Measurements from ENCODE around the gene TRIP12. TPM values are rescaled to one million over a fixed set of nuclear protein-coding genes. Genes with fewer than 3 reads are reported as not detected.
"Not testable (repeated sequence)": the region's sequence is repeated elsewhere in the genome, so short reads cannot be mapped to it uniquely, and the experiment has no call there.

TRIP12 gene
- total RNA-seq, 3 donors from 2014 or later, result 211 to 227 (median 221) TPM

DNA sequence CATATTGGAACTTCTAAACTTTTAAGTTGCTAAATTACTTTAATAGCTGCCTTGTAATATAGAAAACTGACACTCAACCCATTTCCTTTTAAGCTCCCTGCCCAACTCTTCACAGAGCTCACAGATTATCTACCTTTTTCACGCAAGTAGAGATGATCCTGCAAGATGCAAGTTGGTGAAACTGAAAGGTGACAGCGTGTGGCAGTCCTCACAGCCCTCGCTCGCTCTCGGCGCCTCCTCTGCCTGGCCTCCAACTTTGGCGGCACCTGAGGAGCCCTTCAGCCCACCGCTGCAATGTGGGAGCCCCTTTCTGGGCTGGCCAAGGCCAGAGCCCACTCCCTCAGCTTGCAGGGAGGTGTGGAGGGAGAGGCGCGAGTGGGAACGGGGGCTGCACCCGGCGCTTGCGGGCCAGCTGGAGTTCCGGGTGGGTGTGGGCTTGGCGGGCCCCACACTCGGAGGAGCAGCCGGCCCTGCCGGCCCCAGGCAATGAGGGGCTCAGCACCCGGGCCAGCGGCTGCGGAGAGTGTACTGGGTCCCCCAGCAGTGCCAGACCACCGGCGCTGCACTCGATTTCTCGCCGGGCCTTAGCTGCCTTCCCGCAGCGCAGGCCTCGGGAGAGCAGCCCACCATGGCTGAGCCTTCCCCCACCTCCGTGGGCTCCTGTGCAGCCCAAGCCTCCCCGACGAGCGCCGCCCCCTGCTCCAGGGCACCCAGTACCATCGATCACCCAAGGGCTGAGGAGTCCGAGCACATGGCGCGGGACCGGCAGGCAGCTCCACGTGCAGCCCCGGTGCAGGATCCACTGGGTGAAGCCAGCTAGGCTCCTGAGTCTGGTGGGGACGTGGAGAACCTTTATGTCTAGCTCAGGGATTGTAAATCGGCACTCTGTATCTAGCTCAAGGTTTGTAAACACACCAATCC is 71.2 kb downstream of the TRIP12 start:
- Mint-ChIP-seq H3K36me3 (ENCODE audit: insufficient read depth) (peaks cover 31% of the 10 kb centered on the region), H3K4me1 (ENCODE audit: low read depth) (peaks cover 67% of the 10 kb centered on the region)
- H3K4me3 Mint-ChIP-seq; H3K9me3 Mint-ChIP-seq; DNase-seq; H3K27me3 Mint-ChIP-seq (ENCODE audit: low read depth): not testable (repeated sequence)
- peak; percentile 54 to 56 for ATAC-seq

DNA sequence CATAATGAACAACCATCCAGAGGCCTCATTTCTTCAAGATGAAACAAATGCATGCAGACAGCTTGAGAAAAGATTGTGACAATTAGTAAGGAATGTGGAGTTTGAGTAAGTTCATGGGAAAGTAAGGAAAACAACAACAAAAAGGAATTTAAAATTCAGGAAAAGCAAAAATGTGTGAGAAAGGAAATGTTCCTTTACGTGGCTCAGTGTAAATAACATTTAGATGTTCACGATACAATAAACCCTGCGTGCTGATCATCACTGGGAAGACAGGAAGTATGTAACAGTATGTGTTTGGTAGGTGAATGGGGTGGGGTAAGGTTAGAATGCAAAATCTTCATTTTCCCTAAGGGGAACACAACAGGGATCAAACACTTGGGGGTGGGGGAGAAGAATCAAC is 72.7 kb downstream of the TRIP12 start:
- ATAC-seq (no peak), DNase-seq (no peak)
- H3K27me3 Mint-ChIP-seq (ENCODE audit: low read depth), result no peaks in the 10 kb centered on the region
- H3K4me1 Mint-ChIP-seq (ENCODE audit: low read depth), result peaks cover 66% of the 10 kb centered on the region
- H3K9me3 Mint-ChIP-seq, result no peaks in the 10 kb centered on the region
- no peak overlapping the region for H3K4me3 Mint-ChIP-seq
- peaks cover 36% of the 10 kb centered on the region for H3K36me3 Mint-ChIP-seq (ENCODE audit: insufficient read depth)

DNA sequence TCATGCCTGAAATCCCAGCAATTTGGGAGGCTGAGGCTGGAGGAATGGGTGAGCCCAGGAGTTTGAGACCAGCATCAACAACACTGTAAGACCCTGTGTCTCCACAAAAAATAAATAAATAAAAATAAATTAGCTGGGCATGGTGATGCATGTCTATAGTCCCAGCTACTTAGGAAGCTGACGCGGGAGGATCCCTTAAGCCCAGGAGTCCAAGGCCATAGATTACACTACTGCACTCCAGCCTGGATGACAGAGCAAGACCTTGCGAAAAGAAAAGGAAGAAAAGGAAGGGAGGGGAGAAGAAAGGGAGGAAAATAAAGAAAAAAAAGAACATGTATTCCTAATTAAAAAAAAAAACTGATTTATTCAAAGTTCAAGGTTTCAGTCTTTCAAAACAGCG is 78.2 kb downstream of the TRIP12 start:
- no peak for DNase-seq
- Mint-ChIP-seq H3K27me3 (ENCODE audit: low read depth) (no peaks in the 10 kb centered on the region), H3K4me3 (no peak overlapping the region), H3K4me1 (ENCODE audit: low read depth) (peaks cover 43% of the 10 kb centered on the region), H3K36me3 (ENCODE audit: insufficient read depth) (peaks cover 41% of the 10 kb centered on the region), H3K9me3 (no peaks in the 10 kb centered on the region)
- ATAC-seq, result no peak

DNA sequence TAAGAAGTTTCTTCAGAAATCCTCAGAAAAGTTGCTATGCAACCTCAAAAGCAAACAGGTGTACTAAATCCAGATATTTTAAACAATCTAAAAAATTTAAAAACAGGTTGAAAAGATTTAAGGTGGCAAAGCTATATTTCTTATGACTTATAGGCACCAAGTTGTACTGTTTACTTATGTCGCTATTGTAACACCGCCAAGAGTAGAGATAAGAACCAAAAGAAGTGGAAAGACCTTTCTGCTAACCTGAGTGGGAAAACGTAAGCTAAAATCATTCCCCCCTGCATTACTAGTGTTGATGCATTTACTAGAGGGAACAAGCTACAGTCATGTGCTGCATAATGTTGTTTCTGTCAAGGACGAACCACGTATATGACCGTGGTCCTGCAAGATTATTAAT is 83.1 kb downstream of the TRIP12 start:
- peaks cover 34% of the 10 kb centered on the region for H3K36me3 Mint-ChIP-seq (ENCODE audit: insufficient read depth)
- peaks cover 58% of the 10 kb centered on the region for H3K4me1 Mint-ChIP-seq (ENCODE audit: low read depth)
- H3K4me3 Mint-ChIP-seq, result no peak overlapping the region
- H3K9me3 Mint-ChIP-seq, result no peaks in the 10 kb centered on the region
- DNase-seq (no peak), ATAC-seq (no peak)
- H3K27me3 Mint-ChIP-seq (ENCODE audit: low read depth), result no peaks in the 10 kb centered on the region

DNA sequence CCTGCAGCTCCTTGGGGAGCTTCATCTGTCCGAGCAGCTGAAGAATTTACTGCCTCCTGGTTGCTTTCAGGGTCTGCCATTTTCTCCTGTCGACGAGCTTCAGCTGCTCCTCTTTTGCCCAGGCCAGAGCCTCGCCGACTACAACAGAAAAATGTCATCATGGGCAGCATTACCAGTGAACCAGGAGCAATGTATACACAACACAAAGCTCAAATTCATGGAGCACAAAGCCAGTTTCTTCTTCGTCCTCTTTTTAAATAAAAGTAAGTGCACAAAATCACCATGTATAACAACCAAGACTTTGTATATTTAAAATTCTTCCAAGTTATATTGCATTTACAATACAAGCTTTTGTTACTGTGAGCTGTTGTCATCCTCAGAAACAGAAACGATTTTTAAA is 85.0 kb downstream of the TRIP12 start:
- Mint-ChIP-seq H3K27me3 (ENCODE audit: low read depth) (no peaks in the 10 kb centered on the region), H3K4me1 (ENCODE audit: low read depth) (peaks cover 66% of the 10 kb centered on the region), H3K36me3 (ENCODE audit: insufficient read depth) (peaks cover 33% of the 10 kb centered on the region), H3K4me3 (peak overlapping the region; percentile 41), H3K9me3 (no peaks in the 10 kb centered on the region)
- ATAC-seq, result no peak
- no peak for DNase-seq

DNA sequence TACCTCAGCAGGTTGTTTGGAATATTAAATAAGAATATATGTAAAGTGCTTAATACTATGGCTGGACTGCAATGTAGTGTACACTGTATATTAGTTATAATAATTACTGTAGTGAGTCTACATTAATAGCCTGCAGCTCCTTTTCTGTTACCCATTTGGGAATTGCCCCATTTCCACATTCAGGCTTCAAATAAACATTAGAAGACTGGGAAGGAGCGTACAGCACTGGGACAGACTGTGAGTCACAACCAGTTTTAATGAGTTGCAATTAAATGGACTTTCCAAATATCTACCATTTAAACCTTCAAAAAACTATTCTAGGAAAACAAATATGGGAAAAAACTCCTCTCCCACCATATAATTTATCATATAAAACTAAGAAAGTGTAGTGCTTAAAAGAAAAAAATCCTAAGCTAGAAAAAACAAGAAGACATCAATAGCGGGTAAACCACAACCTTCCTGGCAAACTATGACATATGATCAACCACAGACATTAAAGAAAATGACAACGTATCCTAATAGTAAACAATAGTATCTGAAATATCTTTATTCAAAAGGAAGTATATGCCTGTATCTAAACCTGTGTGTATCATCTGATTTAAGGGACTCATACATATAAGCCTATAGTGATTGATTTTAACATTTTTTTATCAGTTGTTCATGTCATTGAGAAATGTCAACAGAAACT is 86.1 kb downstream of the TRIP12 start:
- H3K9me3 Mint-ChIP-seq, result no peaks in the 10 kb centered on the region
- H3K4me1 Mint-ChIP-seq (ENCODE audit: low read depth), result peaks cover 66% of the 10 kb centered on the region
- peak overlapping the region; percentile 48 for H3K4me3 Mint-ChIP-seq
- ATAC-seq, result peak; percentile 37 to 48
- DNase-seq, result no peak
- peaks cover 35% of the 10 kb centered on the region for H3K36me3 Mint-ChIP-seq (ENCODE audit: insufficient read depth)
- H3K27me3 Mint-ChIP-seq (ENCODE audit: low read depth), result no peaks in the 10 kb centered on the region

DNA sequence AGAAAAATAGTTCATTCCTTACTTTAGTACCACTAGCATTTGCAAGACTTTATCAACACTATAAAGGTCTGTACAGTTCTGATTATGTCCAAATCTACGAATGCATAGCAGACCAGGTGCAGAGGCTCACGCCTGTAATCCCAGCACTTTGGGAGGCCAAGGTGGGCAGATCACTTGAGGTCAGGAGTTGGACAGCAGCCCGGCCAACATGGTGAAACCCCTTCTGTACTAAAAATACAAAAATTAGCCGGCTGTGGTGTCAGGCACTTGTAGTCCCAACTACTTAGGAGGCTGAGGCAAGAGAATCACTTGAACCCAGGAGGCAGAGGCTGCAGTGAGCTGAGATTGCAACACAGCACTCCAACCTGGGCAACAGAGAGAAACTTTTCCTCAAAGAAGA is 87.4 kb downstream of the TRIP12 start:
- not testable (repeated sequence) for DNase-seq; ATAC-seq; H3K4me3 Mint-ChIP-seq; H3K9me3 Mint-ChIP-seq; H3K27me3 Mint-ChIP-seq (ENCODE audit: low read depth)
- Mint-ChIP-seq H3K4me1 (ENCODE audit: low read depth) (peaks cover 66% of the 10 kb centered on the region), H3K36me3 (ENCODE audit: insufficient read depth) (peaks cover 27% of the 10 kb centered on the region)

DNA sequence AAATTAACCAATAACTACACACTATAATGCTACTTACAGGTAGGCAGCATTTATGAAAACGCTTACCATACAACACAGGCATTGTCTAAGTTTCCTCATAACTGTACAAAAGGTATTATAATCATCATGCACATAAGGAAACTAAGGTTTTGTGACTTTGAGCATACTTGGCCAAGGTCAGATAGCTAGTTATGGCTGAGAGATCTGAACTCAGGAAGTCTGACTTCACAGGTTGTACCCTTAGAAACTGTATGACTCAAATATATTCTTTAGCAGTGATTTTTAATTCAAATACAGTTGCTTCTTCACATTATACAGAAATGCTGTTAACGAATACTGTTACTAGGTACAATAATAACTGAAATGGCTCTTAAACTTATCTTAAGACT is 89.3 kb downstream of the TRIP12 start:
- Mint-ChIP-seq H3K27me3 (ENCODE audit: low read depth) (no peaks in the 10 kb centered on the region), H3K36me3 (ENCODE audit: insufficient read depth) (peaks cover 37% of the 10 kb centered on the region), H3K4me1 (ENCODE audit: low read depth) (peaks cover 60% of the 10 kb centered on the region), H3K9me3 (no peaks in the 10 kb centered on the region), H3K4me3 (no peak overlapping the region)
- ATAC-seq, result peak; percentile 63 to 69
- DNase-seq, result no peak

DNA sequence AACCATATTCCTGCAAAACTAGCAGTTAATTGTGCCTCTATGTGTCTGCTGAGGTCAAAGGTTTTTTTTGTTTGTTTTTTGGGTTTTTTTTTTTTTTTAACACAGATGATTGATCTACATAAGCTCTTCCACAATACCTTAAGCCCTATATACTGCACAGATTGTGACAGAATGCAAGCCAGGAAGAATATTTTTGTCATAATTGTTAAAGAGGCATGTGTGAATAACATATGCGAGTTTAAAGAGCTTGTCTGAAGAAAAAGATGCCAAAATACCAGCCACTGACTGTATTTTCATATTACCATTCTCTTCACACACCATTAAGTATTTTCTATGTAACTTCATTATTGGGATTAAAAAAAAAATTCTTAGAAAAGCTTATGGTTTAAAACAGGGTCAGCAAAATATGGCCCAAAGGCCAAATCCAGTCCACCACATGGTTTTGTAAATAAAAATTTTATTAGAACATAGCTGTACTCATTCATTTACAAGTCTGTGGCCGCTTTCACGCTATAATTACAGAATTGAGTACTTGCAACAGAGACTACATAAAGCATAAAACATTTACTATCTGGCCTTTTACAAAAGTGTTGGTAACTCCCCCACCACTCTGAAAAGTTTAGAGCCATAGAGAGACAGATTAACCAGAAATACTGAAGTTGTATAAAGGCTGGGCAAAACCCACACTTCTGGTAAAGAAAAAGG is 89.9 kb downstream of the TRIP12 start:
- ATAC-seq, result no peak
- Mint-ChIP-seq H3K4me1 (ENCODE audit: low read depth) (peaks cover 55% of the 10 kb centered on the region), H3K27me3 (ENCODE audit: low read depth) (no peaks in the 10 kb centered on the region), H3K4me3 (no peak overlapping the region), H3K9me3 (no peaks in the 10 kb centered on the region), H3K36me3 (ENCODE audit: insufficient read depth) (peaks cover 38% of the 10 kb centered on the region)
- no peak for DNase-seq

DNA sequence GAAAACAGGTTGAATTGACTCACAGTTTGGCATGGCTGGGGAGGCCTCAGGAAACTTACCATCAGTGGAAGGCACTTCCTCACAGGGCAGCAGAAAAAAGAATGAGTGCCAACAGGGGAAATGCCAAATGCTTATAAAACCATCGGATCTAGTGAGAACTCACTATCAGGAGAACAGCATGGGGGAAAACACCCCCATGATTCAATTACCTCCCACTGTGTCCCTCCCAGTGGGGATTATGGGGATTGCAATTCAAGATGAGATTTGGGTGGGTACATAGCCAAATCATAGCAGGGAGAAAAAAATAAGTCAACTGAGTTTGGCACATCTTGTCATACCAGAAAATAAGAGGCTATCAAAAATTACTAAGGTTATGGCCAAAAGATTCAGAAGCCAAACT is 96.3 kb downstream of the TRIP12 start:
- Mint-ChIP-seq H3K4me3 (no peak overlapping the region), H3K9me3 (peaks cover 5% of the 10 kb centered on the region), H3K36me3 (ENCODE audit: insufficient read depth) (peaks cover 50% of the 10 kb centered on the region), H3K27me3 (ENCODE audit: low read depth) (no peaks in the 10 kb centered on the region), H3K4me1 (ENCODE audit: low read depth) (peaks cover 26% of the 10 kb centered on the region)
- DNase-seq (no peak), ATAC-seq (no peak)

DNA sequence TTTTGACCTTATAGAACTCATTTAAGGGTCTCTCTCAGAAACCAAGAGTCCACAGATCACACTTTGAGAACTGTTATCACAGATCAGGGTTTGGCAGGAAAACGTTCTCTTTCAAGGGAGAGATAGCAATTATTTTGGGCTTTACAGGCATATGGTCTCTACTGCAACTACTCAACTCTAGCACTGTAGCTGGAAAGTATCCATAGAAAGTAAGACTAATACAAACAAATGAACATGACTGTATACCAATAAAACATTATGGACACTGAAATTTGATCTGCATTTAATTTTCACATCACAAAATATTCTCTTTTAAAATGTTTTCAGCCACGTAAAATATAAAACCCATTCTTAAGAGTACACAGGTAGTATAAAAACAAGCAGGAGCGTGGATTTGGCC is 100.5 kb downstream of the TRIP12 start:
- ATAC-seq (no peak), DNase-seq (no peak)
- Mint-ChIP-seq H3K4me3 (no peak overlapping the region), H3K4me1 (ENCODE audit: low read depth) (peaks cover 32% of the 10 kb centered on the region), H3K27me3 (ENCODE audit: low read depth) (no peaks in the 10 kb centered on the region), H3K36me3 (ENCODE audit: insufficient read depth) (peaks cover 43% of the 10 kb centered on the region), H3K9me3 (peaks cover 5% of the 10 kb centered on the region)

DNA sequence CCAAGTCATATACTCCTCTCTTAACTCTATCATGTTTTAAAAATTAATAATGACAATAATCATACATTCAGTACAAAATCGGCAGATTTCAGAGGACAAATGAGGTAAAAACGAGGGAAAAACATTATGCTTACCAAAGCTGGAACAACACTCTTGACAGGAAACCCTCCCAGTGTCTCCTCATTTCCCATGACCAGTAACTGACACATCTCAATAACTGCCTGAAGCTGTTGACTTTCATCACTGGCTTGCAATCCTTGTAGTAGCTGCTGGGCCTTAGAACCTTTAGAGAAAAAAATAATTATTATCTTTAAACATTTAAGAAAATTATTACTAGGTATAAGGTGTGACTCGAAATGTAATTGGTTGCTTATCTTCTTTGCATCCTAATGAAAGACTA is 103.6 kb downstream of the TRIP12 start:
- Mint-ChIP-seq H3K27me3 (ENCODE audit: low read depth) (no peaks in the 10 kb centered on the region), H3K4me3 (no peak overlapping the region), H3K4me1 (ENCODE audit: low read depth) (peaks cover 27% of the 10 kb centered on the region), H3K9me3 (no peaks in the 10 kb centered on the region), H3K36me3 (ENCODE audit: insufficient read depth) (peaks cover 28% of the 10 kb centered on the region)
- DNase-seq, result no peak
- no peak for ATAC-seq

DNA sequence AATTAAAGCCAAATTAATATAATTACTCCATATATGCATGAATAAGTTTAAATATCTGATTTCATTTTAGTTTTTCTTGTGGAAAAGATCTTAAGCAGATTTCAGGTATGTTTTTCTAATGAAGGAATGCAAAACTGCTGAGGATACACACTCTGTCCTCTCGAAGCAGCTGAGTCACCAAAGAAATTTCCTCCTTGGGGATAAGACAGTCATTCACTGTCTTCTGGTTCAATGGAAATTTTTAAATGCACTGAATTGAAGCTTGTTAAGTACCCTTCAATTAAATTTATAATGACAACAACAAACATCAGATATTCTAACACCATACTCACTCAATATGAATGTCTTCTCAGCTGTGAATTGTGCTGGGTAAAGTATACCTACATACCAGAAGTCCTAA is 106.0 kb downstream of the TRIP12 start:
- no peaks in the 10 kb centered on the region for H3K9me3 Mint-ChIP-seq
- no peaks in the 10 kb centered on the region for H3K27me3 Mint-ChIP-seq (ENCODE audit: low read depth)
- ATAC-seq, result no peak
- H3K36me3 Mint-ChIP-seq (ENCODE audit: insufficient read depth), result peaks cover 21% of the 10 kb centered on the region
- H3K4me1 Mint-ChIP-seq (ENCODE audit: low read depth), result peaks cover 8% of the 10 kb centered on the region
- no peak for DNase-seq
- no peak overlapping the region for H3K4me3 Mint-ChIP-seq

DNA sequence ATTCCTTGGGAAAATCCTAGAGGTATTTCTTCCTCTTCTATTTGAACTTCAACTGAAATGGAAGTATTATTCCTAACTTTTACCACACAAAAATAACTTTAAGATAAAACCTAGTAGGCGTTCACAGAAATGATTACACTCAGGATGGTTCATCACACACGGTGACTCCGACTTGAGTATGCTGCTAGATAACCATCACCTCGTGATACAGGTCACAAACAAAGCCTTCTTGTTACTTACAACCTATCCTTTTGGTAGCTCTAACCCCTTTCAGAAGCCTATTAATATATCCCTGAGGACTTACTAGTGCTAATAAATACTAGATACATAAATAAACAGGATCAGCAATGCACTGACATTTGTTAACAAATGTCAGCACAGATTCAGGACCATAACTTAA is 106.5 kb downstream of the TRIP12 start:
- no peak for ATAC-seq
- H3K9me3 Mint-ChIP-seq, result no peaks in the 10 kb centered on the region
- H3K36me3 Mint-ChIP-seq (ENCODE audit: insufficient read depth), result peaks cover 24% of the 10 kb centered on the region
- peaks cover 8% of the 10 kb centered on the region for H3K4me1 Mint-ChIP-seq (ENCODE audit: low read depth)
- no peaks in the 10 kb centered on the region for H3K27me3 Mint-ChIP-seq (ENCODE audit: low read depth)
- H3K4me3 Mint-ChIP-seq, result no peak overlapping the region
- no peak for DNase-seq

Data from activated T-cell treated with anti-CD3 and anti-CD28 coated beads, Interleukin-2, amount 50 U/mL, for 4 hours (primary cell).